Sigmoid colon (tissue), 4 donors: ENCODE results near the gene CYB561A3.

ENCODE experiments used
- CTCF ChIP-seq, 4 experiments: fragments of 450-650 bp in 3 of 4; fragments of 200-600 bp in 1 of 4; IDR thresholded peaks; one replicate each; pipeline ENCODE4 v1.5.1; 2016 to 2019; ENCODE audit warnings: antibody characterized with exemption in 4 of 4, mild to moderate bottlenecking in 3 of 4, moderate library complexity in 2 of 4
- POLR2AphosphoS5 ChIP-seq, 4 donors: sonication (generic); formaldehyde crosslinking; IDR thresholded peaks; one replicate each; pipeline ENCODE4 v1.6.1; 2017; ENCODE audit warnings: antibody characterized with exemption in 4 of 4

GRCh38 chr11:61357894-61358239 lies 3.8 kb downstream of the CYB561A3 start:
- TF ChIP-seq POLR2AphosphoS5 (IDR thresholded peaks at IDR 0.05) = no peak
- TF ChIP-seq CTCF (IDR thresholded peaks at IDR 0.05) = no peak
